Prostate gland (tissue), 2 donors: ENCODE results near the gene KREMEN1. TPM values are rescaled to one million over a fixed set of nuclear protein-coding genes. Genes with fewer than 3 reads are reported as not detected.
"Not testable (repeated sequence)": the region's sequence is repeated elsewhere in the genome, so short reads cannot be mapped to it uniquely, and the experiment has no call there.

Experiments
- DNase-seq: peaks from one replicate; pipeline ENCODE4 v3.0.0-alpha.2; 2019; ENCODE audit warnings: low spot score
- H3K27ac ChIP-seq, 2 donors: fragments of 200-600 bp; sonication (generic); 2 replicates each; pipeline ENCODE4 v1.5.1; 2017 to 2019
- H3K27me3 ChIP-seq: fragments of 200-600 bp; sonication (generic); replicated peaks from 2 replicates; pipeline ENCODE4 v1.5.1; 2019; ENCODE audit not compliant: insufficient read depth
- H3K36me3 ChIP-seq, 2 donors: fragments of 200-600 bp; sonication (generic); 1 replicate in 1 of 2; 2 replicates in 1 of 2; pipeline versions ENCODE4 v1.5.1 to v1.8.1; 2017 to 2019
- H3K4me1 ChIP-seq: fragments of 200-600 bp; sonication (generic); replicated peaks from 2 replicates; pipeline ENCODE4 v1.5.1; 2019
- H3K4me3 ChIP-seq, 2 donors: fragments of 200-600 bp; sonication (generic); 2 replicates each; pipeline ENCODE4 v1.5.1; 2017 to 2019
- H3K9me3 ChIP-seq: fragments of 200-600 bp; sonication (generic); 2 replicates; pipeline ENCODE4 v1.5.1; 2017
- CTCF ChIP-seq, 4 experiments: fragments of 200-600 bp in 2 of 4; fragments of 450-650 bp in 2 of 4; sonication (generic) in 2 of 4; IDR thresholded peaks; 1 replicate in 3 of 4; 2 replicates in 1 of 4; pipeline ENCODE4 v1.5.1; 2016 to 2019; ENCODE audit warnings: antibody characterized with exemption in 4 of 4, mild to moderate bottlenecking in 2 of 4, moderate library complexity in 2 of 4
- POLR2A ChIP-seq: fragments of 450-650 bp; IDR thresholded peaks from one replicate; pipeline ENCODE4 v1.6.1; 2016; ENCODE audit warnings: antibody characterized with exemption, mild to moderate bottlenecking
- POLR2AphosphoS5 ChIP-seq: sonication (generic); formaldehyde crosslinking; IDR thresholded peaks from one replicate; pipeline ENCODE4 v1.6.1; 2017; ENCODE audit warnings: antibody characterized with exemption
- WGBS: methylation state at CpG from one replicate; pipeline ENCODE4 v1.1.5; 2018; 5-methylcytosine and 5-hydroxymethylcytosine counted together
- intact Hi-C: fragments of 100-400 bp; cut with DNase I; formaldehyde crosslinking; loops from one replicate; pipeline ENCODE4 v1.14.2; 2022
- total RNA-seq, 2 donors: library from RNA; depleted of rRNA; stranded (reverse); fragments of >200 nt; gene quantifications; one replicate each; pipeline ENCODE4 v1.1.0, GENCODE V29; 2016

The KREMEN1 gene
- total RNA-seq, 2 donors from 2014 or later = 19.3 to 49.0 TPM

GRCh38 chr22:29114392-29114791 lies 41.6 kb downstream of the KREMEN1 start:
- no peak for DNase-seq
- intact Hi-C loops = no loop called here
- Histone ChIP-seq H3K4me3 (no peak overlapping the region), H3K27ac (no peak overlapping the region), H3K27me3 (no peaks in the 10 kb centered on the region), H3K4me1 (no peaks in the 10 kb centered on the region), H3K36me3 (no peaks in the 10 kb centered on the region), H3K9me3 (no peaks in the 10 kb centered on the region)
- 96% methylated on average over 4 of the region's 4 CpGs for WGBS
- TF ChIP-seq CTCF (IDR thresholded peaks at IDR 0.05) (no peak), POLR2AphosphoS5 (no peak)

- Histone ChIP-seq H3K4me1 (no peaks in the 10 kb centered on the region), H3K27ac (no peak overlapping the region), H3K36me3 (no peaks in the 10 kb centered on the region), H3K9me3 (no peaks in the 10 kb centered on the region), H3K27me3 (no peaks in the 10 kb centered on the region), H3K4me3 (no peak overlapping the region)
- no peak for DNase-seq
- TF ChIP-seq POLR2A (no peak), CTCF (IDR thresholded peaks at IDR 0.05) (no peak), POLR2AphosphoS5 (no peak)
- intact Hi-C loops = no loop called here
- WGBS = 90% methylated on average over 2 of the region's 2 CpGs
Observed at GRCh38 chr22:29115682-29116288, 43.0 kb downstream of the KREMEN1 start.

- H3K27me3 ChIP-seq = no peaks in the 10 kb centered on the region
- TF ChIP-seq POLR2A (no peak), CTCF (IDR thresholded peaks at IDR 0.05) (no peak), POLR2AphosphoS5 (no peak)
- H3K36me3 ChIP-seq = no peaks in the 10 kb centered on the region
- intact Hi-C loops = no loop called here
- no peak for DNase-seq
- no peaks in the 10 kb centered on the region for H3K9me3 ChIP-seq
- WGBS = 94% methylated on average over 3 of the region's 3 CpGs
- H3K4me1 ChIP-seq = no peaks in the 10 kb centered on the region
- no peak overlapping the region for H3K4me3 ChIP-seq
- H3K27ac ChIP-seq = no peak overlapping the region
Observed at GRCh38 chr22:29116397-29117123, 43.7 kb downstream of the KREMEN1 start.

GRCh38 chr22:29117799-29118477 lies 45.1 kb downstream of the KREMEN1 start:
- 94% methylated on average over 6 of the region's 6 CpGs for WGBS
- intact Hi-C loops = no loop called here
- DNase-seq = no peak
- Histone ChIP-seq H3K36me3 (no peaks in the 10 kb centered on the region), H3K27ac (no peak overlapping the region), H3K27me3 (no peaks in the 10 kb centered on the region), H3K4me3 (no peak overlapping the region), H3K9me3 (no peaks in the 10 kb centered on the region), H3K4me1 (no peaks in the 10 kb centered on the region)
- TF ChIP-seq POLR2A (no peak), POLR2AphosphoS5 (no peak), CTCF (IDR thresholded peaks at IDR 0.05) (no peak)

GRCh38 chr22:29120098-29120912 lies 47.5 kb downstream of the KREMEN1 start:
- DNase-seq, H3K36me3 ChIP-seq, intact Hi-C loops, H3K9me3 ChIP-seq, H3K27ac ChIP-seq, H3K4me3 ChIP-seq, H3K4me1 ChIP-seq, H3K27me3 ChIP-seq: not testable (repeated sequence)
- WGBS = 77% methylated on average over 6 of the region's 7 CpGs
